ENCODE measurements around the gene BTG1. TPM values are rescaled to one million over a fixed set of nuclear protein-coding genes. Genes with fewer than 3 reads are reported as not detected.

Gene BTG1, protein sequence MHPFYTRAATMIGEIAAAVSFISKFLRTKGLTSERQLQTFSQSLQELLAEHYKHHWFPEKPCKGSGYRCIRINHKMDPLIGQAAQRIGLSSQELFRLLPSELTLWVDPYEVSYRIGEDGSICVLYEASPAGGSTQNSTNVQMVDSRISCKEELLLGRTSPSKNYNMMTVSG
- 12.3 and 16.2 TPM in 2 replicates for total RNA-seq

DNA sequence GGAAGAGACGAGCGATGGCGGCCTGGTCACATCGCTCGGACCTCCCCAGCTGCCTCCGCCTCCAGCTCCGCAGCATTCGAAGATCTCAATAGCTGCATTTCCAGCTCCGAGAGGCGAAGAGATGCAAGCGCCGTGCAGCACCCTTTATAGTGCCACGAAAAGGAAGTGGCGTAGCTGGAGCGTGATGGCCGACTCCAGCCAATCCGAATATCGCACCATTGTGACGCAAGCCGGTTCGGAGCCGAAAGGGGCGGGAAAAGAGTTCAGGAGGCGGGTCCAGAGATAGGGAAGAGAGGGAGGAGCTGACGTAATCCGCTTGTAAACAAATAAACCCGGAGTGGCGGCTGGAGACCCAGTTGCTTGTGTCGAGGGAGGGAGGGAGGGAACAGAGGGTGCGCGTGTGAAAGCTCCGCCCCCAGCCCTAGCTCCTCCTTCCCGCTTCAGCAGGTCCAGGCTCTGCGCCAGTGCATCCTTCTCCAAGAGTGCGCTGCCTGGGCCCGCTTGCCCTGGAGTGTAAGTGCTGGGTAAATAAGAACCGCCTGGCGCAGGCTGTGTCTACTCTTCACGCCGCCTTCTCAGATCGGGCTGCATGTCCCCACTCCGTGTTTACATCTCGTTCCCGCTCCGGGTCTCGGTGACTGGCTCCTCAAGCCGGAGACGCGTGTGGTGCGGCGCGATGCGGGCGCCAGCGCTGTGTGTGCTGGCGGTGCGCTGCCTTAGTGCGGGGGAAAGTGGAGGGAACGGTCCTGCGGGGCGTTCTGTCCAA is at the start of gene BTG1:
Gene BTG1, minus strand, starts transcription at position 116 of the 766 bp plus-strand sequence. CDS start 311 bp downstream, outside the sequence.

